ENCODE results near the gene CD244.

GRCh38 chr1:160887071-160887470 lies 24.4 kb upstream of the CD244 start:
- TF ChIP-seq YY1 (IDR thresholded peaks at IDR 0.05; ENCODE audit: insufficient read depth, insufficient read length) (no peak), ZNF274 (IDR thresholded peaks at IDR 0.05; ENCODE audit: low read depth, low read length) (no peak), SUZ12 (IDR thresholded peaks at IDR 0.05; ENCODE audit: extremely low read depth, insufficient read depth, insufficient read length) (no peak)

All from NT2/D1 (cell line).